HepG2 (cell line): Measurements from ENCODE around the gene GGA3. TPM values are rescaled to one million over a fixed set of nuclear protein-coding genes. Genes with fewer than 3 reads are reported as not detected.
A peak's percentile ranks its signal among the peaks of the same experiment; 100 is the strongest.

Experiments
- ATF4 ChIP-seq, 2 experiments: fragments of 450-650 bp in 1 of 2; sonication (generic) in 1 of 2; formaldehyde crosslinking; IDR thresholded peaks; 2 replicates each; pipeline versions ENCODE4 v1.5.0 to v1.8.0; 2020 to 2022; ENCODE audit warnings: mild to moderate bottlenecking in 1 of 2, missing genetic modification reagents in 1 of 2
- ATM ChIP-seq: fragments of 450-650 bp; IDR thresholded peaks from 2 replicates; pipeline ENCODE4 v1.7.1; 2017; ENCODE audit warnings: mild to moderate bottlenecking, borderline replicate concordance
- HMGA1 ChIP-seq: sonication (generic); formaldehyde crosslinking; conservative IDR thresholded peaks from 2 replicates; pipeline ENCODE4 v1.4.0; 2020; ENCODE audit warnings: missing genetic modification reagents
- HNF4G ChIP-seq, 2 experiments: sonication (generic) in 1 of 2; formaldehyde crosslinking in 1 of 2; IDR thresholded peaks; 2 replicates each; pipeline versions ENCODE4 v1.4.0 to v1.6.1; 2011 to 2020; ENCODE audit warnings: borderline replicate concordance in 2 of 2, low read depth in 2 of 2, mild to moderate bottlenecking in 2 of 2, low read length in 1 of 2, missing genetic modification reagents in 1 of 2, moderate library complexity in 1 of 2
- HOXA7 ChIP-seq: sonication (generic); formaldehyde crosslinking; IDR thresholded peaks from 2 replicates; pipeline ENCODE4 v1.8.1; 2022; ENCODE audit warnings: mild to moderate bottlenecking, missing genetic modification reagents, moderate library complexity
- MAFF ChIP-seq: IDR thresholded peaks from 2 replicates; pipeline ENCODE4 v1.6.1; 2011; ENCODE audit warnings: low read depth, low read length, improper control_type of control experiment
- NCOA1 ChIP-seq: sonication (generic); formaldehyde crosslinking; IDR thresholded peaks from 2 replicates; pipeline ENCODE4 v1.9.0; 2021; ENCODE audit warnings: missing genetic modification reagents
- PAX8 ChIP-seq: sonication (generic); formaldehyde crosslinking; IDR thresholded peaks from 2 replicates; pipeline ENCODE4 v1.8.0; 2022; ENCODE audit warnings: mild to moderate bottlenecking, missing genetic modification reagents, borderline replicate concordance
- RCOR2 ChIP-seq: IDR thresholded peaks from 2 replicates; pipeline ENCODE4 v1.6.1; 2016; ENCODE audit warnings: missing biosample characterization, missing genetic modification reagents
- TFE3 ChIP-seq: IDR thresholded peaks from 2 replicates; pipeline ENCODE4 v1.6.1; 2016
- TSC22D2 ChIP-seq: sonication (generic); formaldehyde crosslinking; IDR thresholded peaks from 2 replicates; pipeline ENCODE4 v1.5.1; 2020; ENCODE audit warnings: missing genetic modification reagents, mild to moderate bottlenecking, borderline replicate concordance
- ZNF264 ChIP-seq: sonication (generic); formaldehyde crosslinking; IDR thresholded peaks from 2 replicates; pipeline ENCODE4 v1.4.0; 2020; ENCODE audit warnings: missing genetic modification reagents
- ZNF678 ChIP-seq: sonication (generic); formaldehyde crosslinking; IDR thresholded peaks from 2 replicates; pipeline ENCODE4 v1.4.0; 2020; ENCODE audit warnings: mild to moderate bottlenecking, missing genetic modification reagents
- ZNF761 ChIP-seq: sonication (generic); formaldehyde crosslinking; conservative IDR thresholded peaks from 2 replicates; pipeline ENCODE4 v1.4.0; 2020; ENCODE audit warnings: mild to moderate bottlenecking, missing genetic modification reagents
- polyA plus RNA-seq, 8 experiments: library from polyadenylated mRNA; depleted of rRNA in 3 of 8; stranded (reverse) in 7 of 8; unstranded in 1 of 8; fragments of >200 nt; fragmentation: Illumina TruSeq in 4 of 8; extraction: Trizol in 4 of 8; gene quantifications; 2 replicates each; pipeline versions ENCODE4 v1.2.1 to v1.2.3, GENCODE V29; 2011 to 2016; ENCODE audit warnings: low read depth in 4 of 8, missing spikeins in 1 of 8, mixed read lengths in 1 of 8; ENCODE audit not compliant: insufficient read depth in 1 of 8
- total RNA-seq, 5 experiments: library from RNA; depleted of rRNA; stranded (reverse); fragments of >200 nt; fragmentation: Illumina TruSeq; extraction: Trizol; gene quantifications; 2 replicates each; pipeline ENCODE4 v1.2.3, GENCODE V29; 2016; ENCODE audit warnings: low read depth in 1 of 5
- TF ChIP-seq, protein P1 (sequence below): sonication (generic); formaldehyde crosslinking; IDR thresholded peaks from 2 replicates; pipeline ENCODE4 v1.4.0; 2020; ENCODE audit warnings: missing genetic modification reagents, mild to moderate bottlenecking, borderline replicate concordance
- TF ChIP-seq, protein P2 (sequence below): sonication (generic); formaldehyde crosslinking; IDR thresholded peaks from 2 replicates; pipeline ENCODE4 v1.4.0; 2020; ENCODE audit warnings: mild to moderate bottlenecking, missing genetic modification reagents, borderline replicate concordance
- TF ChIP-seq, protein P3 (sequence below): sonication (generic); formaldehyde crosslinking; IDR thresholded peaks from 2 replicates; pipeline ENCODE4 v1.4.0; 2020; ENCODE audit warnings: missing genetic modification reagents
- TF ChIP-seq, protein P4 (sequence below): sonication (generic); formaldehyde crosslinking; IDR thresholded peaks from 2 replicates; pipeline ENCODE4 v1.5.0; 2020; ENCODE audit warnings: mild to moderate bottlenecking, missing genetic modification reagents

GGA3 gene
- total and polyA plus RNA-seq, 2 of the 13 experiments (the other 11 are each of a cell fraction or from before 2014, with no cell fraction given): 28.4 to 43.7 TPM

DNA sequence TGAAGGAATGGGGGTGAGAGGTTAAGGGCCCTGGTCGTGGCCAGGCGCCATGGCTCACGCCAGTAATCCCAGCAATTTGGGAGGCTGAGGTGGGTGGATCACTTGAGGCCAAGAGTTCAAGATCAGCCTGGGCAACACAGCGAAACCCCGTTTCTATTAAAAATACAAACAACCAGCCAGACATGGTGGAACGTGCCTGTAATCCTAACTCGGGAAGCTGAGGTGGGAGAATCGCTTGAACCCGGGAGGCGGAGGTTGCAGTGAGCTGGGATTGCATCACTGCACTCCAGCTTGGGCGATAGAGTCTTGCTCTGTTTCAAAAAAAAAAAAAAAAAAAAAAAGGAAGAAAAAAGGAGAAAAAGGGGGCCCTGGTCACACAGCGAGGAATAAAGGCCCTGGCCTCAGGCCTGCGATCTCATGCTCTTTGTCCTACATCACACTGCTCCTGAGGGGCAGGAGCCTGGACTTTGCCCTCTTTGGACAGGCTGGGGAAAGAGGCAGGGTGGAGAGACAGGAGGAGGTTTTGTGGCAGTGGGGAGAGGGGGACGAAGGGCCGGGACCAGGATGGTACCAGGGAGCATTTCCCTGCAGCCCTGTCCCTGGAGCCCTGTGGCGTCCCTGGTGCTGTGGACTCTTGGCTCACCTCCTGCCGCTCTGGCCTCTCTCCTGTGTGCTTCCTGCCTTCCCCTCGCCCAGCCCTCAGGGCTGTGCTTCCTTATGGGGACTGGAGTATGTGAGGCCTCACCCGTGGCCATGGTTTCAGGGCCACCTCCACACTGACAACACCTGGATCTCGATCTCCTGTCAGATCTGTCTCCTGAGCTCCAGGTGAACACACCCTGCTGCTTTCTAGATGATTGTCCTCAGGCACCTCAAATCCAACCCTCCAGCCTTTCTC is 47.6 kb upstream of the GGA3 start (continued):
- TF ChIP-seq, protein P1, sequence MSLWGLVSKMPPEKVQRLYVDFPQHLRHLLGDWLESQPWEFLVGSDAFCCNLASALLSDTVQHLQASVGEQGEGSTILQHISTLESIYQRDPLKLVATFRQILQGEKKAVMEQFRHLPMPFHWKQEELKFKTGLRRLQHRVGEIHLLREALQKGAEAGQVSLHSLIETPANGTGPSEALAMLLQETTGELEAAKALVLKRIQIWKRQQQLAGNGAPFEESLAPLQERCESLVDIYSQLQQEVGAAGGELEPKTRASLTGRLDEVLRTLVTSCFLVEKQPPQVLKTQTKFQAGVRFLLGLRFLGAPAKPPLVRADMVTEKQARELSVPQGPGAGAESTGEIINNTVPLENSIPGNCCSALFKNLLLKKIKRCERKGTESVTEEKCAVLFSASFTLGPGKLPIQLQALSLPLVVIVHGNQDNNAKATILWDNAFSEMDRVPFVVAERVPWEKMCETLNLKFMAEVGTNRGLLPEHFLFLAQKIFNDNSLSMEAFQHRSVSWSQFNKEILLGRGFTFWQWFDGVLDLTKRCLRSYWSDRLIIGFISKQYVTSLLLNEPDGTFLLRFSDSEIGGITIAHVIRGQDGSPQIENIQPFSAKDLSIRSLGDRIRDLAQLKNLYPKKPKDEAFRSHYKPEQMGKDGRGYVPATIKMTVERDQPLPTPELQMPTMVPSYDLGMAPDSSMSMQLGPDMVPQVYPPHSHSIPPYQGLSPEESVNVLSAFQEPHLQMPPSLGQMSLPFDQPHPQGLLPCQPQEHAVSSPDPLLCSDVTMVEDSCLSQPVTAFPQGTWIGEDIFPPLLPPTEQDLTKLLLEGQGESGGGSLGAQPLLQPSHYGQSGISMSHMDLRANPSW (CRISPR knock-in tag): no peak
- TF ChIP-seq HNF4G (IDR thresholded peaks at IDR 0.05; ENCODE audit: borderline replicate concordance, low read depth, low read length): peak; percentile 99
- TF ChIP-seq HNF4G (CRISPR knock-in tag; IDR thresholded peaks at IDR 0.05; ENCODE audit: borderline replicate concordance, low read depth): peak; percentile 94
- peak; percentile 80 for TF ChIP-seq RCOR2 (CRISPR knock-in tag)
- no peak for TF ChIP-seq NCOA1 (CRISPR knock-in tag)
- TF ChIP-seq TFE3 (CRISPR knock-in tag): 0 out of 2 replicates have a peak, but pooled peaks have one; percentile 49
- no peak for TF ChIP-seq HMGA1 (CRISPR knock-in tag)
- TF ChIP-seq, protein P2, sequence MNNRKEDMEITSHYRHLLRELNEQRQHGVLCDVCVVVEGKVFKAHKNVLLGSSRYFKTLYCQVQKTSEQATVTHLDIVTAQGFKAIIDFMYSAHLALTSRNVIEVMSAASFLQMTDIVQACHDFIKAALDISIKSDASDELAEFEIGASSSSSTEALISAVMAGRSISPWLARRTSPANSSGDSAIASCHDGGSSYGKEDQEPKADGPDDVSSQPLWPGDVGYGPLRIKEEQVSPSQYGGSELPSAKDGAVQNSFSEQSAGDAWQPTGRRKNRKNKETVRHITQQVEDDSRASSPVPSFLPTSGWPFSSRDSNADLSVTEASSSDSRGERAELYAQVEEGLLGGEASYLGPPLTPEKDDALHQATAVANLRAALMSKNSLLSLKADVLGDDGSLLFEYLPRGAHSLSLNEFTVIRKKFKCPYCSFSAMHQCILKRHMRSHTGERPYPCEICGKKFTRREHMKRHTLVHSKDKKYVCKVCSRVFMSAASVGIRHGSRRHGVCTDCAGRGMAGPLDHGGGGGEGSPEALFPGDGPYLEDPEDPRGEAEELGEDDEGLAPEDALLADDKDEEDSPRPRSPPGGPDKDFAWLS (CRISPR knock-in tag): 0 out of 2 replicates have a peak, but pooled peaks have one; percentile 70
- TF ChIP-seq ZNF761: peak; percentile 88; the same call in 1 of the 2 replicates
- TF ChIP-seq, protein P3, sequence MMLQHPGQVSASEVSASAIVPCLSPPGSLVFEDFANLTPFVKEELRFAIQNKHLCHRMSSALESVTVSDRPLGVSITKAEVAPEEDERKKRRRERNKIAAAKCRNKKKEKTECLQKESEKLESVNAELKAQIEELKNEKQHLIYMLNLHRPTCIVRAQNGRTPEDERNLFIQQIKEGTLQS (CRISPR knock-in tag): peak; percentile 46; the same call in 1 of the 2 replicates
- no peak for TF ChIP-seq ZNF678 (CRISPR knock-in tag)
- TF ChIP-seq ZNF264: no peak
- no peak for TF ChIP-seq ATM
- TF ChIP-seq, protein P4, sequence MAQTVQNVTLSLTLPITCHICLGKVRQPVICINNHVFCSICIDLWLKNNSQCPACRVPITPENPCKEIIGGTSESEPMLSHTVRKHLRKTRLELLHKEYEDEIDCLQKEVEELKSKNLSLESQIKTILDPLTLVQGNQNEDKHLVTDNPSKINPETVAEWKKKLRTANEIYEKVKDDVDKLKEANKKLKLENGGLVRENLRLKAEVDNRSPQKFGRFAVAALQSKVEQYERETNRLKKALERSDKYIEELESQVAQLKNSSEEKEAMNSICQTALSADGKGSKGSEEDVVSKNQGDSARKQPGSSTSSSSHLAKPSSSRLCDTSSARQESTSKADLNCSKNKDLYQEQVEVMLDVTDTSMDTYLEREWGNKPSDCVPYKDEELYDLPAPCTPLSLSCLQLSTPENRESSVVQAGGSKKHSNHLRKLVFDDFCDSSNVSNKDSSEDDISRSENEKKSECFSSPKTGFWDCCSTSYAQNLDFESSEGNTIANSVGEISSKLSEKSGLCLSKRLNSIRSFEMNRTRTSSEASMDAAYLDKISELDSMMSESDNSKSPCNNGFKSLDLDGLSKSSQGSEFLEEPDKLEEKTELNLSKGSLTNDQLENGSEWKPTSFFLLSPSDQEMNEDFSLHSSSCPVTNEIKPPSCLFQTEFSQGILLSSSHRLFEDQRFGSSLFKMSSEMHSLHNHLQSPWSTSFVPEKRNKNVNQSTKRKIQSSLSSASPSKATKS (CRISPR knock-in tag): no peak
- peak in 1 of 2 experiments; percentile 76; a peak in 1 of 4 replicates for TF ChIP-seq ATF4 (CRISPR knock-in tag; IDR thresholded peaks at IDR 0.05)
- no peak for TF ChIP-seq HOXA7
- no peak for TF ChIP-seq PAX8 (CRISPR knock-in tag)
- TF ChIP-seq MAFF: no peak
- peak; percentile 61; the same call in 1 of the 2 replicates for TF ChIP-seq TSC22D2 (CRISPR knock-in tag)
